Subcutaneous adipose tissue (tissue), 4 donors: ENCODE measurements around the gene PDZK1IP1. TPM values are rescaled to one million over a fixed set of nuclear protein-coding genes. Genes with fewer than 3 reads are reported as not detected.

ENCODE experiments used
- CTCF ChIP-seq: fragments of 450-650 bp; IDR thresholded peaks from one replicate; pipeline ENCODE4 v1.5.1; 2016; ENCODE audit warnings: low read depth, mild to moderate bottlenecking, control low read depth, antibody characterized with exemption, moderate library complexity
- total RNA-seq, 4 donors: library from RNA; depleted of rRNA; stranded (reverse); fragments of >200 nt; gene quantifications; one replicate each; pipeline ENCODE4 v1.1.0, GENCODE V29; 2016

The PDZK1IP1 gene
- total RNA-seq, 4 donors from 2014 or later = 0.85 to 11.3 (median 3.8) TPM; not detected in 1

- no peak for TF ChIP-seq CTCF
Measured at GRCh38 chr1:47205918-47206317, 16.1 kb upstream of the PDZK1IP1 start.

- no peak for TF ChIP-seq CTCF
Measured at GRCh38 chr1:47201179-47201578, 11.3 kb upstream of the PDZK1IP1 start.

- TF ChIP-seq CTCF = no peak
Measured at GRCh38 chr1:47198214-47198613, 8.4 kb upstream of the PDZK1IP1 start.

GRCh38 chr1:47196622-47197021 is 6.8 kb upstream of the PDZK1IP1 start:
- TF ChIP-seq CTCF = no peak

DNA sequence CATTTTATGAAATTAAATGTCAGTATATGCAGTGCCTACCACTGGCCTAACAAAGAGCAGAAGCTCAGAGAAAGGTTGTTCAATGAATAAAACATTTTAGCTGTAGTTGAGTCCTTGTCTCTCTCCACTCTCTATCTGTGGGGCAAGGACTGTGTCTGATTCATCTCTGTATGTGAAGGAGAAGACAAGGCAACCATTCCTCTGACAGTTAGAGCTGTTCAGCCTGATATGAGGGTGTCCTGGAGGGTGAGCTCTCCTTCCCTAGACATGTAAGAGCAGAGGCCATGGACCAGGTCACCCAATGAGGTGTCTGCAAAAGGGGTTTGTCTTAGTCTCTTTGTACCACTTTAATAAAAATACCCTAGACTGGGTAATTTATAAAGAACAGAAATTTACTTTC is 4.5 kb upstream of the PDZK1IP1 start:
- no peak for TF ChIP-seq CTCF

- no peak for TF ChIP-seq CTCF
Measured at GRCh38 chr1:47192458-47193384, 2.9 kb upstream of the PDZK1IP1 start.

GRCh38 chr1:47191940-47192457 is 2.2 kb upstream of the PDZK1IP1 start:
- no peak for TF ChIP-seq CTCF
